ENCODE data around the gene NSG1.
"Not testable (repeated sequence)": the region's sequence is repeated elsewhere in the genome, so short reads cannot be mapped to it uniquely, and the experiment has no call there.

NSG1 gene, protein sequence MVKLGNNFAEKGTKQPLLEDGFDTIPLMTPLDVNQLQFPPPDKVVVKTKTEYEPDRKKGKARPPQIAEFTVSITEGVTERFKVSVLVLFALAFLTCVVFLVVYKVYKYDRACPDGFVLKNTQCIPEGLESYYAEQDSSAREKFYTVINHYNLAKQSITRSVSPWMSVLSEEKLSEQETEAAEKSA

GRCh38 chr4:4386736-4387392 is at the start of gene NSG1:
Gene NSG1, plus strand, starts transcription at chr4:4387102. Its CDS starts 528 bp downstream, at chr4:4387630.
- peak; percentile 64 for DNase-seq

DNA sequence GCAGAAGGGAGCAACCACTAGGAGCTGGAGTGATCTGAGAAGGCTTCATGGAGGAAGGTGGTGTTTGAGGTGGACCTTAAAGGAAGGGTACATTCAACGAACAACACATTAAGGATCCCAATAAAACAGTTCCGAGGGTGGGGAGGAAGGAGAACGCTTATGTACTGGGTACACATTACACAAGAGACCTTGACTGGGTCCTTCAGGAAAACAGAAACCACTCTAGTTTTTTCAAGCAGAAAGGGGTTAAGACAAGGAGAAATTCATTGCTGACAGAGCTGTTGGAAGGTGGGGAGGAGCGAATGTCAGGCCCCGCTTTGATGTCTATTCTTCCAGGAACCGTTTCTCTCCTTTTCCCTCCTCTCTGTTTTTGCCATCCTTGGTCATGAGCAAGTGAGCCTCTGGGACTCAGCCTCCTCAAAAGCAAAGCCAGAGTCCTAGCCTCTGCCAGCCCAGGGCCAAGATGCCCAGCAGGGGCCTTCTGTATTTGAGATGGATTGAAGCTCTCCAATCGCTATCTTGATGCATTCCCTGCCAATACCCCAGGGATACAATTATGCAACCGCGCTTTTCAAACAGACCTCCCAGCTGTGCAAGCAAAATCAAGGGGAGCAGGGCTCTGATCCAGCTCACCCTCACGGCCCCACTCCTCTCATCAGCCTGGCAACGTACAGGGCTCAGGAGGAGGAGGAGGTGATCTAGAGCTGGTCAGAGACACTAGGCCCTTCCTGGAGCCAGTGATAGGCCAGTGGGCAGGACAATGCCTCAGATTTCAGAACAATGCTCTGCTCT is 48.5 kb upstream of the NSG1 start:
- DNase-seq: peak; percentile 93

- DNase-seq: no peak
These were observed 47.3 kb upstream of the NSG1 start for GRCh38 chr4:4339504-4340085.

DNA sequence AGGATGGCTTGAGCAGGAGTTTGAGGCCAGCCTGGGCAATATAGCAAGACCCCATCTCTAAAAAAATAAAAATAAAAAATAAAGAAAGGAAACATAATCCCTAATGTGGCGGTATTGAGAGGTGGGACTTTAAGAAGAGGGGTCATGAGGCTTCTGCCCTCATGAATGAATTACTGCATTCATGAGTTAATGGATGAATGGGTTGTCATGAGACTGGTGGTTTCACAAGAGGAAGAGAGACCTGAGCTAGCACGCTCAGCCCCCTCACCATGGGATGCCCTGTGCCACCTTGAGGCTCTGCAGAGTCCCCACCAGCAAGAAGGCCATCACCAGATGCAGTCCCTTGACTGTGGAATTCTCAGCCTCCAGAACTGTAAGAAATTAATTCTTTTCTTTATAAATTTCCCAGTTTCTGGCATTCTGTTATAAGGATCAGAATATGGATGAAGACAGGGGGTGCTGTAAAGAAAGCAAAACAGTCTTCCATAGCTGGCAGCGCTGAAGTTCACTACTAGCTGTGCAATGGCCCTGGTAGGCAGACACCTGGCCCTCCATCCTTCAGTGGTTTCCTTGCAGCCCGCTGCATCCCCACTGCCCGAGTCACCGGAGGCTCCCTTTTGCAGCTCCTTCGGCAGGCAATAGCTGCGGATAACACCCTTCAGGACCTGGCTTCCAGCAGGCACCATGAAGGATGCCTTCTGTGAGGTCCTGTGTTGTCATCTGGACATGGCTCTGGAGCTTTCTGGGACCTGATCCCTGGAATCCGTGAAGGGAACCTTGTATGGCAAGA is 44.8 kb upstream of the NSG1 start:
- no peak for DNase-seq

- DNase-seq: no peak
These were observed 43.9 kb upstream of the NSG1 start for GRCh38 chr4:4343038-4343437.

- DNase-seq: no peak
These were observed 41.9 kb upstream of the NSG1 start for GRCh38 chr4:4344915-4345527.

DNA sequence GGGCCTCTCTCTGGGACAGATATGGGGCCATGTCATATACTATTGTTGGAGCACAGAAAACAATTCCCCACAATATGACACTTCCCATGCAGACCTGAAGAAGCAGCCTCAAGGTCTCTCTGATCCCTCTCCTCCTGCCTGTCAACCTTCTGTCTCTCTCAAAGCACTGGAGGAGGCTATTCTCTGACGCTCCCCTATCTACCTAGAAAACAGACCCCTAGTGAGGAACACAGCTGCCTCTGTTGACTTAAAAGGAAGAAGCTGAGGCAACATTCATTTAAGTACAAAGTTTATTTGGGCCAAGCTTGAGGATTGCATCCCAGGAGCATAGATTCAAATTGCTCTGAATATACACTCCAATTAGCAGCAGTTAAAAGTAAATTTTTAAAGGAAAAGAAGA is 39.3 kb upstream of the NSG1 start:
- no peak for DNase-seq

DNA sequence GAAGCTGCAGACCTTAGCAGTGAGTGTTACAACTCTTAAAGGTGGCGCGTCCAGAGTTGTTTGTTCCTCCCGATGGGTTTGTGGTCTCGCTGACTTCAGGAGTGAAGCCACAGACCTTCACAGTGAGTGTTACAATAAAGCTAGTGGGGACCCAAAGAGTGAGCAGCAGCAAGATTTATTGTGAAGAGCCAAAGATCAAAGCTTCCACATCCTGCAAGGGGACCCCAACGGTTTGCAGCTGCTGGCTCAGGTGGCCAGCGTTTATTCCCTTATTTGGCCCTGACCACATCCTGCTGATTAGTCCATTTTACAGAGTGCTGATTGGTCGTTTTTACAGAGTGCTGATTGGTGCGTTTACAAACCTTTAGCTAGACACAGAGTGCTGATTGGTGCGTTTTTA is 38.3 kb upstream of the NSG1 start:
- DNase-seq: not testable (repeated sequence)

GRCh38 chr4:4349867-4350266 is 37.0 kb upstream of the NSG1 start:
- DNase-seq: no peak

DNA sequence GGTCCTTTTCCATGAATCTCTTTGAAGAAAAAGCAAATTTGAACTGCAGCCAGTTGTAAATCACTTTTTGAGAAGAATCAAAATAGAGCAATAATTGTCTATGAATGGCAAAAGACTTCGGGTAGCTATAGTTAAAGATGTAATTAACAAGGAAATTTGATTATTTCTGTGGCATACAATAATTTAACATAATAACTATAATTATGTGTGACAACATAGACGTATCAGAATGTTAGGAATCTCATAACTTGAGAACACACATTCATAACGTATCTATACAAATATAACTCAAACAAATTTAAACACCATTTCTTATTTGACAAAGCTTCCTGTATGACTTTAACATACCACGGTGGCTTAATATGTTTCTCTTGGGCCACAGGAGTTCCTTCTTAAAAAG is 36.0 kb upstream of the NSG1 start:
- no peak for DNase-seq

GRCh38 chr4:4355302-4355701 is 31.6 kb upstream of the NSG1 start:
- DNase-seq: no peak

GRCh38 chr4:4356106-4357041 is 30.5 kb upstream of the NSG1 start:
- no peak for DNase-seq

DNA sequence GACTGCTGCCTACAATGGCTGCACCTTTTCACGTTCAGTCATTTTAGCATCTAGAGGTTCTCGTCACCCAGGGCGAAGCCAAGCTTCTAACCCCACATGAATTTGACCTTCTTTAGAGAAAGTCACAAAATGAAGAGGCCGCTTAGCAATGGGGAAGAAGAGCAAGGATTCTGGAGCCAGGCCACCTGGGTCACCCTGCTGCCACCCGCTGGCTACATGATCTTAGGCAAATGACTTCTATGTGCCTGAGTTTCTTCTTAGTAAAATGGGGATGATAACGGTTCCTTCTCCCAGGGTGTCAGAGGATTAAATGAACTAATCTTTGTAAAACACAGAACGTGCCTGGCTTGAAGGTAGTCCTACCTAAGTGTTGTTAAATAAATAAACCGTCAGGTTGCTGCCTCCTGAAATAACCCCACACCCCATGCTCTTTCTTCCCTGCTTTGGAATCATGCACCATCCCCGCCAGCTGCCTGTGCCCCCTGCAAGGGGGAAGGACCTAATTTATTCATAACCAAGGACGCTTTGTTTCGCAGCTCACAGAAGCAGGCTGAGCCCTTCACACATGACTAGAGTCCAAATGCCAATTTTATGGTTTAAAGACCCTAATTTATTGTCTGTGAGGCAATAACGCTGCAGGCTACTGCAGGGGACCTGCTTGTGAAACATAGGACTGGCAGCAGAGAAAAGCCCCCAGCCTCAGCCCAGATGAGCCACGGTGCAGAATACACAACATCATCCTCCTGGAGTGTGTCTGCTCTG is 28.6 kb upstream of the NSG1 start:
- DNase-seq: no peak

GRCh38 chr4:4361883-4362282 is 25.0 kb upstream of the NSG1 start:
- no peak for DNase-seq

DNA sequence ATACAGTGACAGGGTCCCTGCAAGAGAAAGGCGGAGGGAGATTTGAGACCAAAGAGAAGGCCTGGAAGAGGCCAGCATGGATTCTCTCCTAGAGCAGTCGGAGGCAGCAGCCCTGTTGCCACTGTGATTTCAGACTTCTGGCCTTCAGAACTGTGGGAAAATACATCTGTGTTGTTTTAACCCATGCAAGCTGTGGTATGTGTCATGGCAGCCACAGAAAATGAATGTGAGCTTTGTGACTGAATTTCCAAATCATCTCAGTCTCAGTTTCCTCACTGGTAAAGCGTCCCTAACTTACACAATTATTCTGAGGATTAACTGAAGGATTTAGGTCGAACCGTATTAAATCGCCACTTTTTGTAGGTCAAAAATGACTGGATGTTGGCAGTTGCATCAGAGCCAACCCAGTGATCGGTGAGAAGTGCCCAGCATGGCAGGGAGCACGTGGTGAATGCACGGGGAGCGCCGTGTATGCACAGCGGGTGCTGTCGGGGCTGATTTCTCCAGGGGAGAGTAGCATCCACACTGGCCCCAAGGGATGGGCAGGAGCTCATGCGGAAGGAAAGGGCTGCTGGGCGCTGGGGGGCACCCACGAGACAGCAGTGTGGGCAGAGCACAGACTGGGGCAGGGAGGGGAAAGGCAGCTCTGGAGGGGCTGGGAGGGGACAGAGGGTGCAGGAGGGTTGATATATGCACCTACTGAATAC is 23.8 kb upstream of the NSG1 start:
- no peak for DNase-seq

- DNase-seq: no peak
These were observed 22.8 kb upstream of the NSG1 start for GRCh38 chr4:4364061-4364460.

DNA sequence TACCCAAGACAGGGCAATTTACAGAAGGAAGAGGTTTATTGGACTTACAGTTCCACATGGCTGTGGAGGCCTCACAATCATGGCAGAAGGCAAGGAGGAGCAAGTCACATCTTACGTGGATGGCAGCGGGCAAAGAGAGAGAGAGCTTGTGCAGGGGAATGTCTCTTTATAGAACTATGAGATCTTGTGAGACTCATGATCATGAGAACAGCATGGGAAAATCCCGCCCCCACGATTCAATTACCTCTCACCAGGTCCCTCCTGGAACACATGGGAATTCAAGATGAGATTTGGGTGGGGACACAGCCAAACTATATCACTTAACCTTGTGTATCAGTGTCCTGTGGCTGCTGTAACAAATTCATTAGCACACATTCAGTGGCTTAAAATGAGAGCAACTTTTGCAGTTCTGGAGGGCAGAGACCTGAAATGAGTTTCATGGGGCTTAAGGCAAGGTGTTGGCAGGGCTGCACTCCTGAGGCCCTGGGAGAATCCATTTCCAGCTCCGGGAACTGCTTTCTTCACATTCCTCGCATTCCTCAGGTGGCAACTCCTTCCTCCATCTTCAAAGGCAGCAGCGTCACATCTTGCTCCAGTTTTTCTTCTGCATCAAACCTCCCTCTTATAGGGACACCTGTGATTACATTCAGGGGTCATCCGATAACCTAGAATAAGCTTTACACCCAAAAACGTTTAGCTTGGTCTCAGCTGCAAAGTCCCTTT is 22.3 kb upstream of the NSG1 start:
- no peak for DNase-seq

DNA sequence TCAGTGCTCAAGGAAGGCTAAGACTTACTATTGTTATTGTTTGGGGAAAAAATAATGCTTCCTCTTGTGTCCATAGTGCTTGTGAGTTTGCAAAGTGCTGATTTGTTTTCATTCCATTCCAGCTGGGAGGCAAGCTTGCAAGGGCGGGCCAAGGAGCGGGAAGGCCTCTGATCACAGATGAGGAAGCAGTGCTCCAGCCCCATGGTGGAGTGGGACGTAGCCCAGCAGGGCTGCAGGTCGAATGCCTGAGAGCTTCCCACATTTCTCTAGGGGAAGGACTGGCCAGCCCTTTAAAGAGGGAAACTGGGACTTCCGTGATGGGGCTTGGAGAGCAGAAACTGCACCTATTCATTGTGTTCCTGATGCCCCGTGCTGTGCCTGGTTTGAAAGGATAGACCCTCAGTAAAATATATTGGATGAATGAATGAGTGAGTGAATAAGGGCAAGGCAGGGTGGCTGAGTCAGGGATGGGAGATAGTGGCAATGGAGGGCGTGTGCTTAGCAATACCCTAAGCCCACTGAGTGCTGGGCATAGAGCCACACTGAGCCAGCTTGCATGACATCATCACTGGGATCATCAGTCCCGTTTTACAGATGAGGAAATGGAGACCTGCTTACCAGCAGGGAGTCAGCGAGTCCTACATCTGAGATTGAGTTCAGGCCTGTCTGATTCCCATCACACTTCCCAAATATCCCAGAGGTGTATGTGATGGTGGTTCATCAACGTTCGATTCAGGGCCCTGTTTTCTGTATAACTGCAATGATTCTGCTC is 17.9 kb upstream of the NSG1 start:
- no peak for DNase-seq

Measured in NCI-H1092 treated with DMSO at 0.1 percent for 48 hours (cell line).